ENCODE results near the gene MTCL1. TPM values are rescaled to one million over a fixed set of nuclear protein-coding genes. Genes with fewer than 3 reads are reported as not detected.

Gene MTCL1
- total and polyA plus RNA-seq, 2 of the 8 experiments (the other 6 are each of a cell fraction or from before 2014, with no cell fraction given) = 16.6 to 60.8 TPM

DNA sequence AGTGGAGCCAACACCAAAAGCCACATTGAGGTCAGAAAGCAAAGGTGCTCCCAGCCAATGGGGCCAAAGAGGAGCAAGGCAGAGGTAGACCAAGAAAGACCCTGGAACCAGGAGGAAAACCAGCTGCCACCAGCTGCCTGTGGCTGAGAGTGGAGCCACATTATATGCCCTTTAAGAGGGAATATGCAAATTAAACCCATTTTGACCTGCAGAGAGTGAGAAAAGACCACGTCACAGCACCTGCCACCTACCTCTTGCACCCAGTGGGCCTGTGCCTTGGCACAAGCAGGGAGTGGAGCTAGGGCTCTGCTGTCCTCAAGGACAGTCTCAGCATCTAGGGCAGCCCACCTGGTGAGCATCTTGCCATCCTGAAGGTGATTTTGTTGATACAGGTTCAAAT, 161.3 kb downstream of the MTCL1 start (continued):
- TF ChIP-seq CHD2 (IDR thresholded peaks at IDR 0.05; ENCODE audit: low read length) = no peak
- no peak for TF ChIP-seq MAFK (IDR thresholded peaks at IDR 0.05; ENCODE audit: low read depth, low read length)
- TF ChIP-seq, protein P1, sequence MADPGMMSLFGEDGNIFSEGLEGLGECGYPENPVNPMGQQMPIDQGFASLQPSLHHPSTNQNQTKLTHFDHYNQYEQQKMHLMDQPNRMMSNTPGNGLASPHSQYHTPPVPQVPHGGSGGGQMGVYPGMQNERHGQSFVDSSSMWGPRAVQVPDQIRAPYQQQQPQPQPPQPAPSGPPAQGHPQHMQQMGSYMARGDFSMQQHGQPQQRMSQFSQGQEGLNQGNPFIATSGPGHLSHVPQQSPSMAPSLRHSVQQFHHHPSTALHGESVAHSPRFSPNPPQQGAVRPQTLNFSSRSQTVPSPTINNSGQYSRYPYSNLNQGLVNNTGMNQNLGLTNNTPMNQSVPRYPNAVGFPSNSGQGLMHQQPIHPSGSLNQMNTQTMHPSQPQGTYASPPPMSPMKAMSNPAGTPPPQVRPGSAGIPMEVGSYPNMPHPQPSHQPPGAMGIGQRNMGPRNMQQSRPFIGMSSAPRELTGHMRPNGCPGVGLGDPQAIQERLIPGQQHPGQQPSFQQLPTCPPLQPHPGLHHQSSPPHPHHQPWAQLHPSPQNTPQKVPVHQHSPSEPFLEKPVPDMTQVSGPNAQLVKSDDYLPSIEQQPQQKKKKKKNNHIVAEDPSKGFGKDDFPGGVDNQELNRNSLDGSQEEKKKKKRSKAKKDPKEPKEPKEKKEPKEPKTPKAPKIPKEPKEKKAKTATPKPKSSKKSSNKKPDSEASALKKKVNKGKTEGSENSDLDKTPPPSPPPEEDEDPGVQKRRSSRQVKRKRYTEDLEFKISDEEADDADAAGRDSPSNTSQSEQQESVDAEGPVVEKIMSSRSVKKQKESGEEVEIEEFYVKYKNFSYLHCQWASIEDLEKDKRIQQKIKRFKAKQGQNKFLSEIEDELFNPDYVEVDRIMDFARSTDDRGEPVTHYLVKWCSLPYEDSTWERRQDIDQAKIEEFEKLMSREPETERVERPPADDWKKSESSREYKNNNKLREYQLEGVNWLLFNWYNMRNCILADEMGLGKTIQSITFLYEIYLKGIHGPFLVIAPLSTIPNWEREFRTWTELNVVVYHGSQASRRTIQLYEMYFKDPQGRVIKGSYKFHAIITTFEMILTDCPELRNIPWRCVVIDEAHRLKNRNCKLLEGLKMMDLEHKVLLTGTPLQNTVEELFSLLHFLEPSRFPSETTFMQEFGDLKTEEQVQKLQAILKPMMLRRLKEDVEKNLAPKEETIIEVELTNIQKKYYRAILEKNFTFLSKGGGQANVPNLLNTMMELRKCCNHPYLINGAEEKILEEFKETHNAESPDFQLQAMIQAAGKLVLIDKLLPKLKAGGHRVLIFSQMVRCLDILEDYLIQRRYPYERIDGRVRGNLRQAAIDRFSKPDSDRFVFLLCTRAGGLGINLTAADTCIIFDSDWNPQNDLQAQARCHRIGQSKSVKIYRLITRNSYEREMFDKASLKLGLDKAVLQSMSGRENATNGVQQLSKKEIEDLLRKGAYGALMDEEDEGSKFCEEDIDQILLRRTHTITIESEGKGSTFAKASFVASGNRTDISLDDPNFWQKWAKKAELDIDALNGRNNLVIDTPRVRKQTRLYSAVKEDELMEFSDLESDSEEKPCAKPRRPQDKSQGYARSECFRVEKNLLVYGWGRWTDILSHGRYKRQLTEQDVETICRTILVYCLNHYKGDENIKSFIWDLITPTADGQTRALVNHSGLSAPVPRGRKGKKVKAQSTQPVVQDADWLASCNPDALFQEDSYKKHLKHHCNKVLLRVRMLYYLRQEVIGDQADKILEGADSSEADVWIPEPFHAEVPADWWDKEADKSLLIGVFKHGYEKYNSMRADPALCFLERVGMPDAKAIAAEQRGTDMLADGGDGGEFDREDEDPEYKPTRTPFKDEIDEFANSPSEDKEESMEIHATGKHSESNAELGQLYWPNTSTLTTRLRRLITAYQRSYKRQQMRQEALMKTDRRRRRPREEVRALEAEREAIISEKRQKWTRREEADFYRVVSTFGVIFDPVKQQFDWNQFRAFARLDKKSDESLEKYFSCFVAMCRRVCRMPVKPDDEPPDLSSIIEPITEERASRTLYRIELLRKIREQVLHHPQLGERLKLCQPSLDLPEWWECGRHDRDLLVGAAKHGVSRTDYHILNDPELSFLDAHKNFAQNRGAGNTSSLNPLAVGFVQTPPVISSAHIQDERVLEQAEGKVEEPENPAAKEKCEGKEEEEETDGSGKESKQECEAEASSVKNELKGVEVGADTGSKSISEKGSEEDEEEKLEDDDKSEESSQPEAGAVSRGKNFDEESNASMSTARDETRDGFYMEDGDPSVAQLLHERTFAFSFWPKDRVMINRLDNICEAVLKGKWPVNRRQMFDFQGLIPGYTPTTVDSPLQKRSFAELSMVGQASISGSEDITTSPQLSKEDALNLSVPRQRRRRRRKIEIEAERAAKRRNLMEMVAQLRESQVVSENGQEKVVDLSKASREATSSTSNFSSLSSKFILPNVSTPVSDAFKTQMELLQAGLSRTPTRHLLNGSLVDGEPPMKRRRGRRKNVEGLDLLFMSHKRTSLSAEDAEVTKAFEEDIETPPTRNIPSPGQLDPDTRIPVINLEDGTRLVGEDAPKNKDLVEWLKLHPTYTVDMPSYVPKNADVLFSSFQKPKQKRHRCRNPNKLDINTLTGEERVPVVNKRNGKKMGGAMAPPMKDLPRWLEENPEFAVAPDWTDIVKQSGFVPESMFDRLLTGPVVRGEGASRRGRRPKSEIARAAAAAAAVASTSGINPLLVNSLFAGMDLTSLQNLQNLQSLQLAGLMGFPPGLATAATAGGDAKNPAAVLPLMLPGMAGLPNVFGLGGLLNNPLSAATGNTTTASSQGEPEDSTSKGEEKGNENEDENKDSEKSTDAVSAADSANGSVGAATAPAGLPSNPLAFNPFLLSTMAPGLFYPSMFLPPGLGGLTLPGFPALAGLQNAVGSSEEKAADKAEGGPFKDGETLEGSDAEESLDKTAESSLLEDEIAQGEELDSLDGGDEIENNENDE (IDR thresholded peaks at IDR 0.05; ENCODE audit: insufficient replicate concordance, low read length) = no peak
